AG04449 (cell line): Measurements from ENCODE around the gene CCDC183.
A peak's percentile ranks its signal among the peaks of the same experiment; 100 is the strongest.
"Not testable (repeated sequence)": the region's sequence is repeated elsewhere in the genome, so short reads cannot be mapped to it uniquely, and the experiment has no call there.

Experiments
- CTCF ChIA-PET: fragments of 350-600 bp; formaldehyde crosslinking; extraction: SDS; loops from one replicate; lab custom pipeline; 2021; ENCODE audit warnings: antibody characterized with exemption; lab: Yijun Ruan, JAX
- POLR2A ChIA-PET: fragments of 400-600, 350-600 bp; formaldehyde crosslinking; extraction: SDS; loops from one replicate; lab custom pipeline; 2020; ENCODE audit warnings: antibody characterized with exemption, inconsistent platforms; lab: Yijun Ruan, JAX
- DNase-seq: peaks from one replicate; pipeline ENCODE4 v3.0.0-alpha.2; 2010; ENCODE audit warnings: low read depth, low spot score
- H3K4me3 ChIP-seq: 2 replicates; pipeline ENCODE4 v1.5.1; 2011; ENCODE audit warnings: low read depth, mild to moderate bottlenecking, control low read depth, low read length
- CTCF ChIP-seq: IDR thresholded peaks from one replicate; pipeline ENCODE4 v1.5.1; 2011; ENCODE audit warnings: mild to moderate bottlenecking, moderate library complexity, low read length, control low read depth, inconsistent platforms; ENCODE audit not compliant: insufficient read depth; ENCODE audit errors: missing control alignments

CCDC183 gene

GRCh38 chr9:136798708-136799078, 2.6 kb downstream of the CCDC183 start:
- H3K4me3 ChIP-seq, result no peak overlapping the region
- TF ChIP-seq CTCF, result no peak
- ChIA-PET POLR2A (no interaction called here), CTCF (interaction anchor here (1.1 kb wide), 1 partner anchor 236 kb away, joined by 3 read pairs; no protein-coding TSS in a partner anchor)
- DNase-seq, result no peak

DNA sequence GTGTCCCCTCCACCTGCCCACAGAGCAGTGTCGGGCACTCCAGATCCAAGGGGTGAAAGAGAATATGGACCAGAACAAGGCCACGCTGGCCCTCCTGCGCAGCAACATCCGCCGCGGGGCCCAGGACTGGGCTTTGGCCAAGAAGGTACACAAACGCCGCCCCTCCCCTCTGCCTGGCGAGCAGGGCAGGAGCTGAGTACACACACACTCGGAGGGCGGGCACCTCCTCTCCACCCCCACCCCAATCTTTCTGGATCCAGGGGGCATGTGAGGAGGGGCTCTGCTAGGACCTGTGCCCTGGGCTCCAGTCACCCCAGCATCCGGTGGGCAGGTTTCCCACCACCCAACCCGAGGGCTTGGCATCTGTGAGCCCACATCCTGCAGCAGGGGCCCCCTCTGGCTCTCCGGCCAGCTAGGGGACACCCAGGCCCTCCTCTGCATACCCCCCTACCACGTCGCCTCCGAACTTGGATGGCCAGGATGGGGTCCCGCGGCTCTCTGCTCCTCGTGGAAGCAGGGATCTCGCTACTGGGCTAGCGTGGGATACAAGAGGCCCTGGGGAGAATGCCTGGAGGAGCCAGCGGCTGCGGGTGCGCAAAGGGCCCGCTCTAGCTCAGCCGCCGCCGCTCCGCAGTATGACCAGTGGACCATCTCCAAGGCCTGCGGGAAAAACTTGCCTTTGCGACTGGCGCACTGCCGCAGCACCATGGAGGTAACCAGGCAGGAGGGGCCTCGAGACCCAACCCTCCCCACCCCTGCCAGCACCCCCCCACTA, 3.1 kb downstream of the CCDC183 start:
- POLR2A ChIA-PET, result interaction anchor here (1.6 kb wide), 1 partner anchor 9 kb away, joined by 5 read pairs; the partner anchor contains the start of gene TMEM141
- H3K4me3 ChIP-seq, result no peak overlapping the region
- no peak for DNase-seq
- CTCF ChIA-PET, result interaction anchor here (1.2 to 1.7 kb wide), 2 partner anchors 9 to 43 kb away, joined by 3 to 4 read pairs; partner anchors contain the start of genes AJM1 and RABL6
- TF ChIP-seq CTCF, result no peak

DNA sequence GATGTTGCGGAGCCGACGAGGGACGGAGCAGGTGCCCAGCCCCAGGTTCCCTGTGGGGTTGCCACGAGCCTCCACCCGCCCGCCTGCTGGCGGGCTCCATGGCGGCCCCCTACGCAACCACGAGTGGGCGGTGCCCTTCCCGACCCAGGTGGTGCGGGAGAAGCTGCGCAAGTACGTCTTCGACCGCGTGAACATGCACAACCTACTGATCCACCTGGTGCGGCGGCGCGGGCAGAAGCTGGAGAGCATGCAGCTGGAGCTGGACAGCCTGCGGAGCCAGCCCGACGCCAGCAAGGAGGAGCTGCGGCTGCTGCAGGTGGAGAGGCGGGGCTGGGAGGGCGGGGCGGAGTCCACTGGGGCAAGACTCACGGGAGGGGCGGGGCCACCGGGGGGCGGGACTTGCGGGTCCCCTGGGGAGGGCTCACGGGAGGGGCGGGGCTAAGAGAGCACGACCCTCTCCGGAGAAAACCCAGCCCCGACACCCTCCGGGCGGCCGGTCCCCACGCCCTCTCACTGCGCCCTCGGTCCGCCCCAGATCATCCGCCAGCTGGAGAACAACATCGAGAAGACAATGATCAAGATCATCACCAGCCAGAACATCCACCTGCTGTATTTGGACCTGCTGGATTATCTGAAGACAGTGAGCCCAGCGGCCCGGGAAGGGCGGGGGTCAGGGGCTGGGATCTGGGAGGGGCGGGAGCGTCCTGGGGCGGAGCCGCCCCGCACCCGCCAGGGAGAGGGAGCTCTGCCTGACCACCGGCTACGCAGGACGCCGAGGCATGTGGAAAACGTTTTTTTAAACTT, 3.9 kb downstream of the CCDC183 start:
- POLR2A ChIA-PET, result interaction anchor here (1.6 kb wide), 1 partner anchor 9 kb away, joined by 5 read pairs; the partner anchor contains the start of gene TMEM141
- H3K4me3 ChIP-seq, result 0 out of 2 replicates have a peak overlapping the region, but pooled peaks have one; percentile 8
- TF ChIP-seq CTCF, result no peak
- no peak for DNase-seq
- CTCF ChIA-PET, result interaction anchor here (1.1 to 1.8 kb wide), 5 partner anchors 8 to 42 kb away, joined by 3 to 9 read pairs (median 4); partner anchors contain the start of genes AJM1, RABL6 and TMEM141

GRCh38 chr9:136802321-136802720, 6.2 kb downstream of the CCDC183 start:
- TF ChIP-seq CTCF, result no peak
- ChIA-PET POLR2A (no interaction called here), CTCF (interaction anchor here (0.7 to 7.1 kb wide), 4 partner anchors 9 to 14 kb away, joined by 3 to 69 read pairs (median 3); partner anchors contain the start of gene TMEM141)
- no peak overlapping the region for H3K4me3 ChIP-seq
- DNase-seq, result no peak

DNA sequence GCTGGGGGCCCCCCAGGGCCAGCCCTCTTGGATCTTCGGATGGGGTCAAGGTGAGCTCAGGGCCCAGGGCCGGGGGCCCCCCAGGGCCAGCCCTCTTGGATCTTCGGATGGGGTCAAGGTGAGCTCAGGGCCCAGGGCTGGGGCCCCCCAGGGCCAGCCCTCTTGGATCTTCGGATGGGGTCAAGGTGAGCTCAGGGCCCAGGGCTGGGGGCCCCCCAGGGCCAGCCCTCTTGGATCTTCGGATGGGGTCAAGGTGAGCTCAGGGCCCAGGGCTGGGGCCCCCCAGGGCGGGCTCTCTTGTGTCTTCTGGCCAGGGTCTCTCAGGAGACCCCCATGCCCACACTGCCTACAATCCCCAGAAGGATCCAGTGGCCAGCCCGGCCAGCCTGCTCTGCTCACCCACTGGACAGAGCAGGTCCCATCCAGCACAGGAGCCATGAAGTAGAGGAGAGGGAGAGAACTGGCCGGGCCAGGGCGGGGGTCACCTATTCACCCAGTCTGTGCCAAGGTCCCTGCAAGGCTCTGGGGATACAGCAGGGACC, 6.9 kb downstream of the CCDC183 start:
- POLR2A ChIA-PET, DNase-seq, H3K4me3 ChIP-seq: not testable (repeated sequence)
- CTCF ChIA-PET, result interaction anchor here (0.7 to 7.1 kb wide), 4 partner anchors 8 to 15 kb away, joined by 3 to 69 read pairs (median 3); partner anchors contain the start of gene TMEM141
